Measurements from ENCODE around the gene REEP5. TPM values are rescaled to one million over a fixed set of nuclear protein-coding genes. Genes with fewer than 3 reads are reported as not detected.
"Not testable (repeated sequence)": the region's sequence is repeated elsewhere in the genome, so short reads cannot be mapped to it uniquely, and the experiment has no call there.

Gene REEP5
- total RNA-seq, 2 experiments from 2014 or later, result 38.0 to 40.6 TPM

GRCh38 chr5:112914584-112914983 lies 7.4 kb downstream of the REEP5 start:
- intact Hi-C loops (cut with micrococcal nuclease), result no loop called here
- ATAC-seq (no peak), DNase-seq (no peak)
- ChIA-PET POLR2A (interaction anchor here (1.4 to 1.8 kb wide), 3 partner anchors 11 to 61 kb away, joined by 3 to 5 read pairs (median 4); partner anchors contain the start of genes DCP2 and SRP19), CTCF (interaction anchor here (0.6 to 1.0 kb wide), 2 partner anchors 65 to 82 kb away, joined by 3 to 4 read pairs; no protein-coding TSS in a partner anchor)
- H3K4me3 Mint-ChIP-seq, result no peak overlapping the region
- H3K4me1 Mint-ChIP-seq (ENCODE audit: low read depth), result peaks cover 63% of the 10 kb centered on the region
- H3K36me3 Mint-ChIP-seq (ENCODE audit: low read depth), result peaks cover 56% of the 10 kb centered on the region
- no peaks in the 10 kb centered on the region for H3K27me3 Mint-ChIP-seq
- no peak overlapping the region for H3K27ac Mint-ChIP-seq
- no peak for TF ChIP-seq CTCF (IDR thresholded peaks at IDR 0.05)
- H3K9me3 Mint-ChIP-seq, result no peaks in the 10 kb centered on the region

GRCh38 chr5:112910529-112910928 lies 11.5 kb downstream of the REEP5 start:
- TF ChIP-seq CTCF (IDR thresholded peaks at IDR 0.05), result no peak
- intact Hi-C loops (cut with micrococcal nuclease), result no loop called here
- H3K9me3 Mint-ChIP-seq, result no peaks in the 10 kb centered on the region
- ChIA-PET POLR2A (interaction anchor here (1.0 to 1.7 kb wide), 2 partner anchors 11 to 50 kb away, joined by 3 to 6 read pairs; partner anchors contain the start of genes REEP5 and SRP19), CTCF (no interaction called here)
- no peaks in the 10 kb centered on the region for H3K27me3 Mint-ChIP-seq
- H3K27ac Mint-ChIP-seq, result no peak overlapping the region
- DNase-seq, result no peak
- H3K4me3 Mint-ChIP-seq, result no peak overlapping the region
- ATAC-seq, result no peak
- peaks cover 28% of the 10 kb centered on the region for H3K36me3 Mint-ChIP-seq (ENCODE audit: low read depth)
- peaks cover 28% of the 10 kb centered on the region for H3K4me1 Mint-ChIP-seq (ENCODE audit: low read depth)

GRCh38 chr5:112908854-112909253 lies 13.2 kb downstream of the REEP5 start:
- no peaks in the 10 kb centered on the region for H3K27me3 Mint-ChIP-seq
- no peak for TF ChIP-seq CTCF (IDR thresholded peaks at IDR 0.05)
- no peak overlapping the region for H3K4me3 Mint-ChIP-seq
- H3K27ac Mint-ChIP-seq, result no peak overlapping the region
- peaks cover 21% of the 10 kb centered on the region for H3K36me3 Mint-ChIP-seq (ENCODE audit: low read depth)
- POLR2A ChIA-PET, result interaction anchor here (0.6 to 1.7 kb wide), 2 partner anchors 12 to 406 kb away, joined by 3 to 6 read pairs; partner anchors contain the start of gene REEP5
- no peak for DNase-seq
- no peak for ATAC-seq
- peaks cover 16% of the 10 kb centered on the region for H3K4me1 Mint-ChIP-seq (ENCODE audit: low read depth)
- intact Hi-C loops (cut with micrococcal nuclease), result no loop called here
- H3K9me3 Mint-ChIP-seq, result no peaks in the 10 kb centered on the region
- CTCF ChIA-PET, result interaction anchor here (1.7 kb wide), 1 partner anchor 60 kb away, joined by 4 read pairs; no protein-coding TSS in a partner anchor

GRCh38 chr5:112907166-112907631 lies 14.8 kb downstream of the REEP5 start:
- ATAC-seq (no peak), DNase-seq (no peak)
- no peaks in the 10 kb centered on the region for H3K27me3 Mint-ChIP-seq
- CTCF ChIA-PET, result interaction anchor here (1.7 kb wide), 1 partner anchor 59 kb away, joined by 4 read pairs; no protein-coding TSS in a partner anchor
- peaks cover 11% of the 10 kb centered on the region for H3K4me1 Mint-ChIP-seq (ENCODE audit: low read depth)
- no peak for TF ChIP-seq CTCF (IDR thresholded peaks at IDR 0.05)
- H3K36me3 Mint-ChIP-seq (ENCODE audit: low read depth), result peaks cover 13% of the 10 kb centered on the region
- no peak overlapping the region for H3K27ac Mint-ChIP-seq
- H3K4me3 Mint-ChIP-seq, result no peak overlapping the region
- intact Hi-C loops (cut with micrococcal nuclease), result no loop called here
- POLR2A ChIA-PET, result interaction anchor here (1.0 to 1.1 kb wide), 2 partner anchors 10 to 47 kb away, joined by 3 to 4 read pairs; partner anchors contain the start of gene SRP19
- no peaks in the 10 kb centered on the region for H3K9me3 Mint-ChIP-seq

GRCh38 chr5:112906637-112907036 lies 15.4 kb downstream of the REEP5 start:
- peaks cover 5% of the 10 kb centered on the region for H3K4me1 Mint-ChIP-seq (ENCODE audit: low read depth)
- CTCF ChIA-PET, result no interaction called here
- POLR2A ChIA-PET, result interaction anchor here (1.0 to 1.1 kb wide), 2 partner anchors 9 to 46 kb away, joined by 3 to 4 read pairs; partner anchors contain the start of gene SRP19
- intact Hi-C loops (cut with micrococcal nuclease), result no loop called here
- ATAC-seq, result no peak
- H3K9me3 Mint-ChIP-seq, result no peaks in the 10 kb centered on the region
- H3K36me3 Mint-ChIP-seq (ENCODE audit: low read depth), result peaks cover 10% of the 10 kb centered on the region
- TF ChIP-seq CTCF (IDR thresholded peaks at IDR 0.05), result no peak
- no peak overlapping the region for H3K27ac Mint-ChIP-seq
- DNase-seq, result no peak
- no peaks in the 10 kb centered on the region for H3K27me3 Mint-ChIP-seq
- H3K4me3 Mint-ChIP-seq, result no peak overlapping the region

GRCh38 chr5:112904996-112905395 lies 17.0 kb downstream of the REEP5 start:
- ATAC-seq; H3K27ac Mint-ChIP-seq; H3K9me3 Mint-ChIP-seq; H3K4me1 Mint-ChIP-seq (ENCODE audit: low read depth); H3K27me3 Mint-ChIP-seq; intact Hi-C loops (cut with micrococcal nuclease); DNase-seq; H3K4me3 Mint-ChIP-seq: not testable (repeated sequence)
- ChIA-PET CTCF (interaction anchor here (0.8 to 2.0 kb wide), 5 partner anchors 11 to 91 kb away, joined by 3 to 7 read pairs (median 5); partner anchors contain the start of gene REEP5), POLR2A (interaction anchor here (1.0 to 2.2 kb wide), 3 partner anchors 13 to 35 kb away, joined by 3 to 15 read pairs (median 5); partner anchors contain the start of gene REEP5)
- peaks cover 19% of the 10 kb centered on the region for H3K36me3 Mint-ChIP-seq (ENCODE audit: low read depth)

All from activated CD8-positive, alpha-beta T cell treated with anti-CD3 and anti-CD28 coated beads for 36 hours (primary cell).